WTC11 (cell line): ENCODE results near the gene TNFSF4.

Experiments
- CTCF ChIP-seq: fragments of 200-600 bp; IDR thresholded peaks from 2 replicates; pipeline ENCODE4 v1.8.0; 2022; ENCODE audit warnings: antibody characterized with exemption
- GABPB1 ChIP-seq: sonication (generic); formaldehyde crosslinking; IDR thresholded peaks from 2 replicates; pipeline ENCODE4 v1.8.1; 2023; ENCODE audit warnings: mild to moderate bottlenecking, missing genetic modification reagents
- HMGXB4 ChIP-seq: sonication (generic); formaldehyde crosslinking; IDR thresholded peaks from 2 replicates; pipeline ENCODE4 v1.8.1; 2023; ENCODE audit warnings: mild to moderate bottlenecking, moderate library complexity, missing genetic modification reagents
- MAX ChIP-seq: sonication (generic); formaldehyde crosslinking; IDR thresholded peaks from 2 replicates; pipeline ENCODE4 v1.8.0; 2022; ENCODE audit warnings: mild to moderate bottlenecking, missing genetic modification reagents
- NFATC4 ChIP-seq: fragments of 250-450 bp; sonication (Bioruptor Pico); IDR thresholded peaks from 2 replicates; pipeline ENCODE4 v1.9.0; 2021; ENCODE audit warnings: mild to moderate bottlenecking
- SP1 ChIP-seq: sonication (generic); formaldehyde crosslinking; conservative IDR thresholded peaks from 2 replicates; pipeline ENCODE4 v1.8.1; 2022; ENCODE audit warnings: missing genetic modification reagents
- ZNF138 ChIP-seq: sonication (generic); formaldehyde crosslinking; conservative IDR thresholded peaks from 2 replicates; pipeline ENCODE4 v1.8.1; 2022; ENCODE audit warnings: mild to moderate bottlenecking, moderate library complexity, missing genetic modification reagents

GRCh38 chr1:173253046-173253445 lies 45.9 kb upstream of the TNFSF4 start:
- TF ChIP-seq SP1 (CRISPR knock-in tag) (no peak), MAX (CRISPR knock-in tag) (no peak), ZNF138 (CRISPR knock-in tag) (no peak), CTCF (no peak), NFATC4 (CRISPR knock-in tag) (no peak), GABPB1 (CRISPR knock-in tag) (no peak), HMGXB4 (no peak)
